Measurements from ENCODE around the gene GALT. TPM values are rescaled to one million over a fixed set of nuclear protein-coding genes. Genes with fewer than 3 reads are reported as not detected.
"Not testable (repeated sequence)": the region's sequence is repeated elsewhere in the genome, so short reads cannot be mapped to it uniquely, and the experiment has no call there.

GALT gene
- total RNA-seq, 1 donor from 2014 or later = 35.5 TPM

- DNase-seq (ENCODE audit: low spot score) = no peak
- TF ChIP-seq, protein P1, sequence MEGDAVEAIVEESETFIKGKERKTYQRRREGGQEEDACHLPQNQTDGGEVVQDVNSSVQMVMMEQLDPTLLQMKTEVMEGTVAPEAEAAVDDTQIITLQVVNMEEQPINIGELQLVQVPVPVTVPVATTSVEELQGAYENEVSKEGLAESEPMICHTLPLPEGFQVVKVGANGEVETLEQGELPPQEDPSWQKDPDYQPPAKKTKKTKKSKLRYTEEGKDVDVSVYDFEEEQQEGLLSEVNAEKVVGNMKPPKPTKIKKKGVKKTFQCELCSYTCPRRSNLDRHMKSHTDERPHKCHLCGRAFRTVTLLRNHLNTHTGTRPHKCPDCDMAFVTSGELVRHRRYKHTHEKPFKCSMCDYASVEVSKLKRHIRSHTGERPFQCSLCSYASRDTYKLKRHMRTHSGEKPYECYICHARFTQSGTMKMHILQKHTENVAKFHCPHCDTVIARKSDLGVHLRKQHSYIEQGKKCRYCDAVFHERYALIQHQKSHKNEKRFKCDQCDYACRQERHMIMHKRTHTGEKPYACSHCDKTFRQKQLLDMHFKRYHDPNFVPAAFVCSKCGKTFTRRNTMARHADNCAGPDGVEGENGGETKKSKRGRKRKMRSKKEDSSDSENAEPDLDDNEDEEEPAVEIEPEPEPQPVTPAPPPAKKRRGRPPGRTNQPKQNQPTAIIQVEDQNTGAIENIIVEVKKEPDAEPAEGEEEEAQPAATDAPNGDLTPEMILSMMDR (IDR thresholded peaks at IDR 0.05) = no peak
- Mint-ChIP-seq H3K9me3 (ENCODE audit: low read depth) (no peaks in the 10 kb centered on the region), H3K27me3 (ENCODE audit: low read depth) (peaks cover 19% of the 10 kb centered on the region), H3K27ac (ENCODE audit: unreplicated experiment) (no peak overlapping the region), H3K36me3 (ENCODE audit: low read depth) (peaks cover 2% of the 10 kb centered on the region), H3K4me3 (ENCODE audit: unreplicated experiment) (no peak overlapping the region), H3K4me1 (ENCODE audit: low read depth) (peaks cover 36% of the 10 kb centered on the region)
Observed at GRCh38 chr9:34634551-34635248, 11.8 kb upstream of the GALT start.

DNA sequence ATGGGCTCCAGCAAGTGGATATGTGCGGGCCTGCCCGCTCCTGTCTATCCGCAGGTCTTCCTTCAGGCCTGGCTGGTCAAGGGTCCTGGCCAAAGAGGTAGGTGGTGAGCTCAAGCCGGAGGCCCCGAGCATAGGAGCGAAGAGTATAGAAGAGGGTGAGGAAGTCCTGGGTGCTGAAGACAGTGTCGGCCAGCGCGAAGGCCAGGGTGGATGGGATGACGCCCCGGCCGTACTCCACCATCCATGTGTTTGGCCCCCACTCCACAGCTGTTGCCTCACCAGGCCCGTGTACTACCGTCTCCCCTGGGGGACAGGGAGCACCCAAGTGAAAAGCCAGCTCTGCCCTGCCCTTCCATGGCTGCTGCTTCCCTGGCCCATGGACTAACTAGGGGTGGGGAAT is 10.9 kb upstream of the GALT start:
- Mint-ChIP-seq H3K27me3 (ENCODE audit: low read depth) (peaks cover 10% of the 10 kb centered on the region), H3K4me1 (ENCODE audit: low read depth) (peaks cover 36% of the 10 kb centered on the region), H3K36me3 (ENCODE audit: low read depth) (peaks cover 2% of the 10 kb centered on the region), H3K9me3 (ENCODE audit: low read depth) (no peaks in the 10 kb centered on the region), H3K27ac (ENCODE audit: unreplicated experiment) (no peak overlapping the region), H3K4me3 (ENCODE audit: unreplicated experiment) (peak overlapping the region; percentile 28)
- TF ChIP-seq, protein P1 (IDR thresholded peaks at IDR 0.05) = no peak
- no peak for DNase-seq (ENCODE audit: low spot score)

- peaks cover 2% of the 10 kb centered on the region for H3K27me3 Mint-ChIP-seq (ENCODE audit: low read depth)
- TF ChIP-seq, protein P1 (IDR thresholded peaks at IDR 0.05) = no peak
- no peak for DNase-seq (ENCODE audit: low spot score)
- H3K4me1 Mint-ChIP-seq (ENCODE audit: low read depth) = peaks cover 36% of the 10 kb centered on the region
- peak overlapping the region; percentile 80 for H3K27ac Mint-ChIP-seq (ENCODE audit: unreplicated experiment)
- peaks cover 2% of the 10 kb centered on the region for H3K36me3 Mint-ChIP-seq (ENCODE audit: low read depth)
- H3K4me3 Mint-ChIP-seq (ENCODE audit: unreplicated experiment) = peak overlapping the region; percentile 88
- H3K9me3 Mint-ChIP-seq (ENCODE audit: low read depth) = no peaks in the 10 kb centered on the region
Observed at GRCh38 chr9:34636791-34637355, 9.6 kb upstream of the GALT start.

- Mint-ChIP-seq H3K36me3 (ENCODE audit: low read depth) (peaks cover 2% of the 10 kb centered on the region), H3K4me1 (ENCODE audit: low read depth) (peaks cover 36% of the 10 kb centered on the region)
Observed at GRCh38 chr9:34637356-34638137, 8.9 kb upstream of the GALT start, which contains the start of gene SIGMAR1. Gene SIGMAR1, minus strand, starts transcription at chr9:34637787. Its CDS starts 90 bp downstream, at chr9:34637697.

DNA sequence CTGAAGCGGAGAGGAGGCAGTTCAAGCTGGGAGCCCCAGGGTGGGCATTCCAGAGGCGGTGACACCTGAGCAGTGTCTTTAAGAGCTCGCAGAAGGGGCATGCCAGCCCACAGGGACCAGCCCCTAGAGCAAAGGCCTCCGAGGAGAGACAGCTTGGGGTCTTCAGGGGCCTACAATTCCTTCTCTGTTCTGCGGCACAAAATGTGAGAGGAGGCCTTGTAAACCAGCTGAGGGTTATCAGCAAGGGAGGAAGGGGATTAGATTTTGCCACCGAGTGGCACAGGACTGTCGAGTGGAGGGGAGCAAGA is 8.4 kb upstream of the GALT start:
- Mint-ChIP-seq H3K4me3 (ENCODE audit: unreplicated experiment) (peak overlapping the region; percentile 88), H3K36me3 (ENCODE audit: low read depth) (peaks cover 2% of the 10 kb centered on the region), H3K9me3 (ENCODE audit: low read depth) (no peaks in the 10 kb centered on the region), H3K27me3 (ENCODE audit: low read depth) (no peaks in the 10 kb centered on the region), H3K4me1 (ENCODE audit: low read depth) (peaks cover 36% of the 10 kb centered on the region), H3K27ac (ENCODE audit: unreplicated experiment) (peak overlapping the region; percentile 80)
- TF ChIP-seq, protein P1 (IDR thresholded peaks at IDR 0.05) = no peak
- no peak for DNase-seq (ENCODE audit: low spot score)

More at GRCh38 chr9:34637356-34638137, 8.9 kb upstream of the GALT start, which contains the start of gene SIGMAR1:
- TF ChIP-seq, protein P1 (IDR thresholded peaks at IDR 0.05) = no peak
- Mint-ChIP-seq H3K27me3 (ENCODE audit: low read depth) (no peaks in the 10 kb centered on the region), H3K4me3 (ENCODE audit: unreplicated experiment) (peak within 1 kb of the TSS; percentile 88), H3K9me3 (ENCODE audit: low read depth) (no peaks in the 10 kb centered on the region), H3K27ac (ENCODE audit: unreplicated experiment) (peak within 1 kb of the TSS; percentile 80)
- DNase-seq (ENCODE audit: low spot score) = no peak

DNA sequence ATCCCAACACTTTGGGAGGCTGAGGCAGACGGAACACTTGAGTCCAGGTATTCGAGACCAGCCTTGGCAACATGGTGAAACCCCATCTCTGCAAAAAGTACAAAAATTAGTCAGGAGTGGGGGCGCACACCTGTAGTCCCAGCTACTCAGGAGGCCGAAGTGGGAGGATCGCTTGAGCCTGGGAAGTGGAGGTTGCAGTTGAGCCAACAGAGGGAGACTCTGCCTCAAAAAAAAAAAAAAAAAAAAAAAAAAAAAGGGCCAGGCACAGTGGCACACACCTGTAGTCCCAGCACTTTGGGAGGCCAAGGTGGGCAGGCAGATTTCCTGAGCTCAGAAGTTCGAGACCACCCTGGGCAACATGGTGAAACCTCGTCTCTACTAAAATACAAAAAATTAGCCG is 7.2 kb upstream of the GALT start:
- not testable (repeated sequence) for H3K9me3 Mint-ChIP-seq (ENCODE audit: low read depth); H3K36me3 Mint-ChIP-seq (ENCODE audit: low read depth); H3K27me3 Mint-ChIP-seq (ENCODE audit: low read depth); DNase-seq (ENCODE audit: low spot score); H3K27ac Mint-ChIP-seq (ENCODE audit: unreplicated experiment); H3K4me3 Mint-ChIP-seq (ENCODE audit: unreplicated experiment)
- peaks cover 33% of the 10 kb centered on the region for H3K4me1 Mint-ChIP-seq (ENCODE audit: low read depth)

Data from chondrocyte (in vitro differentiated cells).